NCI-H128 (cell line): ENCODE data around the gene TGM3.

ENCODE experiments used
- DNase-seq: peaks from one replicate; lab custom pipeline; 2025; ENCODE audit not compliant: unreplicated experiment; lab: John Stamatoyannopoulos, UW

The TGM3 gene

DNA sequence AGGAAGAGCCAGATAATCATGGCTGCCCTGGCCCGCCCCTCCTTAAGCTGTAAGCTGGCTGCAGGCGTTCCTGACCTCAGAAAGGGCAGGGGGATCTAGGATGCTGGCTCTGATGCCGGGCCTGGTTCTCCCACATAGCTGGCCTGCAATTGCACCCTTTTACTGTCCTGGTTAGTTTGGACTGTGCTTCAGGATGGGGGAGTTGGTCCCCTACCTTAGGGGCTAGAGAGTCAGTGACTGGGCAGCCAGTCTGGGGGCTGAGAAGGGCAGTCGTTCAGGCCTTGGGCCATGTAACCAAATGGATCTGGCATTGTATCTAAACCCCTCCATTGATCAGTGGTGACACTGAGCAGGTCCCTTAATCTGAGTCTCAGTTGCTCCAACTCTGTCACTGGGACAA, 40.7 kb downstream of the TGM3 start:
- no peak for DNase-seq

GRCh38 chr20:2337142-2337541, 41.3 kb downstream of the TGM3 start:
- DNase-seq: no peak

- no peak for DNase-seq
These were observed 42.7 kb downstream of the TGM3 start for GRCh38 chr20:2338411-2339066.

GRCh38 chr20:2340136-2340535, 44.3 kb downstream of the TGM3 start:
- no peak for DNase-seq

- DNase-seq: no peak
These were observed 45.0 kb downstream of the TGM3 start for GRCh38 chr20:2340823-2341222.

DNA sequence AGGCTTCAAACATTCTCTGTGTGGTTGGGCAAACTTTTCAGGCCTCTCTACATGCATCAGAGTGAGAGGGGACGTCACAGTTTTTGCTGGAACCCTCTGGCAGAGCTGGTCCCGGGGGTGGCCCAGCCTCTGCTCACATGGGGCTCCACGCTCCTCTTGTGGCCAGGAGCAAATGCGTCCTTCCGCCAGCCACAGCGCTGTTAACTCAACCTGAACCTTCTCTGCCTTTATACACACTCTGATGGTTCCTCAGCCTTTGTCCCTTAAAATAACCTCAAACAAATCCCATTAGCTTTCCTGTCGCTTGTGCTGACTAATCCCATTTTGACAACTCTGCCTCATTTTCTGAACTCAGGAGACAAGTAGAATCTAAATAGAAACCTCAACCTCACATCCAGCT, 45.5 kb downstream of the TGM3 start:
- no peak for DNase-seq

DNA sequence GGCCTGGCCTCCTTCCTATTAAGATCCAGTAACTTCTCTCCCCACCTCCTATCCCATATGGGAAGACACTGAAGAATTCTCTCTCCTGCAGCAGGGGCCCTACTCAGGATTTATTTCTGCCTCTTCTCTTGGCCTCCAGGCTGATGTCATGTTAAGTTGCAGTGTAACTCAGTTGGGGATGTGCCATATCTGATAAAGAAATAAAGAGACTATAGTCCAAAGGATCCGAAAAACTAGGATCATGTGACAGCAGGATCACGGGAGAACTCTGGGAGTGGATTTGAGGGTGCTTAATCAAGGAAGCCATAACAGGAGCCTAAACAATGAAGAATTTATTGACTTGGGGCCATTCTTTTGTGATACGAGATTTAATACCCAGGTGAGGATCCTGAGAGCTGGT, 46.4 kb downstream of the TGM3 start:
- DNase-seq: no peak

DNA sequence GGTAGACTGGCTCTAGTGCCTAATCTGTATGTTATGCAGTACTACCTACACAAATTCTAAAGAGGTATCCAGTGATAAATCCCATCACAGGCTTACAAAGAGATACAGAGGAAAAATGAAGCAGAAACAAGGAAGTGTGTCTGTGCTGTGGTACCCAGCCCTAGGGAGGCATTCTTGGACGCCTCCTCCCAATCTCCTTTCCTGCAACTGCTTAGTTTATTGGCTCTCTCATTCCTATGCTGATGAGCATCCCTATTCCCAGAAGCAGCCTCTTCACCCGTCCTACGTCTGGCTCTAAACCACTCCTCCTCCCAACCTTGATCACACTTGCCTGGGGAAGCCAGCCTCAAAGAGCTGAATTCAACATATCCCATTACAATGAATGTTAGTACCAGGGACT, 50.4 kb downstream of the TGM3 start:
- DNase-seq: no peak

- no peak for DNase-seq
These were observed 52.5 kb downstream of the TGM3 start for GRCh38 chr20:2348336-2348735.

GRCh38 chr20:2349801-2350200, 54.0 kb downstream of the TGM3 start:
- DNase-seq: no peak

DNA sequence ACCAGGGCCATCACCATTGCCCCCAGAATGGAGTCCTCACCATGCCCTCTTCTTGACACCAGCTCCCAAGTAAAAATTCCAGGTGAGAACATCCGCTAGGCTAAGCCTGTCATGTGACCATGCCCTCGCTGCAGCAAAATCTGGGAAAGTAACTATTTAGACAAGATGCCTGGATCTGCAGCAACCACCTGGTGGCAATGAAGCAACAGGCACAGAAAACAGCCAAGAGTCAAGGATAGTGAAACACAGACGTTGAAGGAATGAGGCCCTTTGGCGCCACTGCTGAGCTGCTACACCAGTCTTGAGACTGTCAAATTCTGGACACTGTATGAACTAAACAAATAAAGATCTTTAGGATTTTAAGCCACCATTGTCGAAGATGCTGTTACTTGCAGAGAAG, 54.8 kb downstream of the TGM3 start:
- DNase-seq: no peak

DNA sequence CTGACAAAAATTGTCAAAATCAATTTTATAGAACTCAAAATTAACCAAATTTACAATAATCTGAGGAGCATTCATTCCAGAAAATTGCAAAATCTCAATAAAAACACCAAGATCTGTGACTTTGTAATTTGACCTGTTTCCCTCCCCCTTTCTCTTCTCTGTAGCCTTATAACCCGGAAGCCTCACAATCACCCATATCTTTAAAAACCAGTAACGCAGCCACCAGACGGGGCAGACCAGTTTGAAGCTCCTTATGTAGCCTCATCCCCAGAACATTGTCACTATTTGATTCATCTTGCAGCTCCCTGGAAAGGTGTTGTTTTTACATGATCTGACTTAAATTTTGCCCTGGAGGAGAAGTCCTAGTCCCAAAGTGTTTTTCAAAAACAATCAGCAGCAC, 57.4 kb downstream of the TGM3 start:
- no peak for DNase-seq

- DNase-seq: no peak
These were observed 61.3 kb downstream of the TGM3 start for GRCh38 chr20:2357114-2357513.

GRCh38 chr20:2358006-2358405, 62.2 kb downstream of the TGM3 start:
- no peak for DNase-seq

DNA sequence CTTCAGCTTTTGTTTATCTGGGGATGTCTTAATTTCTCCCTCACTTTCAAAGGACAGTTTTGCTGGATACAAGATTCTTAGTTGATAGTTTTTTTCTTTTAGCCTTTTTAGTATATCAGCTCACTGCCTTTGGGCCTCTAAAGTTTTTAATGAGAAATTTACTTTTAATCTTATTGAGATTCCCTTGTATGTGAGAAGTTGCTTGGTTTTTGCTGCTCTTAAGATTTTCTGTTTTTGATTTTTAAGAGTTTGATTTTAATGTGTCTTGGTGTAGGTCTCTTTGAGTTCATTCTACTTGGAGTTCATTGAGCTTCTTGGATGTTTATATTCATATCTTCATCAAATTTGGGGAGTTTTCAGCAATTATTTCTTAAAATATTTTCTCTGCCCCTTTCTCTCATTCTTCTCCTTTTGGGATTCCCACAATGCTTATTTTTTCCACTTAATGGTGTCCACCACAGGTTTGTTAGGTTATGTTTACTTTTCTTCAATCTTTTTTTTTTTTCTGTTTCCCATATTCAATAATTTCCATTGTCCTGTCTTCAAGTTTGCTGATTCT, 65.3 kb downstream of the TGM3 start:
- DNase-seq: no peak

DNA sequence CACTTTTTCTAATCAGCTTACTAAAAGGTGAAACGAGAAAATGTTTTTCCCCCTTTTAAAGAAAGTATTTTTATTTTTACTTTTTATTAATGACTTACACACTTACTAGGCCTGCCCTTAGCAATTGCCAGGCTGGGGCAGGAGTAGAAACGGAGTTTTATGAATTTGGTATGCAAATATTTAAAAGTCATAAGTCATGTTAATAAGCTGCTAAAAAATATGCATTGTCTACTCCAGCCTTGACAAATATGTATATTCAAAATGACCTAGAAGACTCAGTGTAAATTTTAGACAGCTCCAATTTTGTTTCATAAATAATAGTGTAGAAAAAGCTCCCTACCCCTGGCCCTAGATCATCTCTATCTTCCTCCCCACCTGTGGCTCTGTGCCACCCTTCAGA, 67.4 kb downstream of the TGM3 start:
- DNase-seq: no peak

DNA sequence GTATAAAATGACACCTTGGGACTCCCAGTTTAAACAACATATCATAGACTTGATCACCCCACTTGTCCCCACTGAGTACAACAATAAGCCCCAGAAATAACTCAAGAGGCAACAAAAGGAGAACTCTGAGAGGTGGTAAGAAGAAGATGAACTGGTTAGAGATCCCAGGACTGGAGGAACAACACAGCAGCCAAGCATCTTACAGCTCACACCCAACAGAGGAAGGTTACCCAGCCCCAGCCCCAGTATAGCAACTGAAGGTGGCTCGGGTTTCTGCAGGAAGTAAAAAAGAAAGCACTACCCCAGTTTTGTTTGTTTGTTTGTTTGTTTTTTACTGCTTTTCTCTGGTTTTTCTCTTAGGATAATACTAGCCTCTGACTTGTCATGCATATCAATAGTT, 67.8 kb downstream of the TGM3 start:
- DNase-seq: no peak

GRCh38 chr20:2364044-2364443, 68.2 kb downstream of the TGM3 start:
- no peak for DNase-seq

- no peak for DNase-seq
These were observed 69.3 kb downstream of the TGM3 start for GRCh38 chr20:2365091-2365490.

- DNase-seq: no peak
These were observed 69.9 kb downstream of the TGM3 start for GRCh38 chr20:2365666-2366065.

DNA sequence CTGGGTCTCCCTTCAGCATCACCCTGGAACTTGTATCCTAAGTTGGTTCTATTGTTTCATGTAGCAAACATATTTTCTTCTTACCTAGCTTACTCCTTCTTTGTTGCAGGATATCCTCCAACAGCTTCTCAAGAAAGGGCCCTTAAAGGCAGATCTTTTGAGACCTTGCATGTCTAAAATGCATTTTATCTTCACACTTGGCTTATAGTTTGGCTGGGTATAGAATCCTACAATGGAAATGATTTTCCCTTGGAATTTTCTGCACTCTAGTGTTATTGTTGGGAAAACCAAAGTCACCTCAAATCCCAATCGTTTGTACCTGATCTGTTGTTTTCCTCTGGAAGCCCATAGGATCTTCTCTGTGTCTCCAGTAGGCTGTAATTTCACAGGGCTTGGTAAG, 72.8 kb downstream of the TGM3 start:
- no peak for DNase-seq

DNA sequence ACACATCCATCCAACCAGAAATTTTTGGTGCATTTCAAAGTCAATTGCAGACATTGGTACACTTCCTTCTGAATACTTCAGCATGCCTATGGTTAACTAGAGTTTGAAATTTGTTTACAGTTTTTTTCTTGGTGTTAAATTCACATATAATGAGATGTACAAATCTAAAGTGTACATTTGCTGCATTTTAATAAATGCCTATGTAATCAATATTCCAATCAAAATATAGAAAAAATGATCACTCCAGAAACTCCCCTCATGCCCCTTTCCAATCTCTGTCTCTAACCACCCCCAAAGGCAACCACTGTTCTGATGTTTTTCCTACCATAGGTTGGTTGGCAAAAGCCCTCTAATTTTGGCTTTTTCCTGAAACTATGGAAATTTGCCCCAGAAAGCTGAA, 77.3 kb downstream of the TGM3 start:
- no peak for DNase-seq

GRCh38 chr20:2374346-2375125, 78.7 kb downstream of the TGM3 start:
- DNase-seq: no peak
